Activated CD4-positive, CD25-positive, alpha-beta regulatory T cell treated with anti-CD3 and anti-CD28 coated beads, Interleukin-2, amount 50 U/mL, for 72 hours (primary cell): ENCODE results near the gene DCLRE1C.
"Not testable (repeated sequence)": the region's sequence is repeated elsewhere in the genome, so short reads cannot be mapped to it uniquely, and the experiment has no call there.

Source experiments
- DNase-seq: peaks from one replicate; pipeline ENCODE4 v3.0.0; 2021

Gene DCLRE1C

GRCh38 chr10:14954001-14954770 is at the start of gene DCLRE1C:
Gene DCLRE1C, minus strand, starts transcription at chr10:14954096. Its CDS starts 86 bp downstream, at chr10:14954010.
- peak; percentile 88 for DNase-seq

GRCh38 chr10:14995964-14996565 is 42.2 kb upstream of the DCLRE1C start:
- DNase-seq: no peak

- DNase-seq: not testable (repeated sequence)
Observed at GRCh38 chr10:14993500-14994455, 39.9 kb upstream of the DCLRE1C start.

GRCh38 chr10:14992336-14992735 is 38.4 kb upstream of the DCLRE1C start:
- DNase-seq: not testable (repeated sequence)

GRCh38 chr10:14991035-14991749 is 37.3 kb upstream of the DCLRE1C start:
- DNase-seq: peak; percentile 42

- not testable (repeated sequence) for DNase-seq
Observed at GRCh38 chr10:14989552-14989951, 35.7 kb upstream of the DCLRE1C start.

- no peak for DNase-seq
Observed at GRCh38 chr10:14982744-14983143, 28.8 kb upstream of the DCLRE1C start.

GRCh38 chr10:14975672-14976273 is 21.9 kb upstream of the DCLRE1C start:
- no peak for DNase-seq

GRCh38 chr10:14974153-14974998 is 20.5 kb upstream of the DCLRE1C start:
- not testable (repeated sequence) for DNase-seq

GRCh38 chr10:14971867-14972448 is 18.1 kb upstream of the DCLRE1C start:
- peak; percentile 45 for DNase-seq

GRCh38 chr10:14967897-14968296 is 14.0 kb upstream of the DCLRE1C start:
- DNase-seq: no peak

GRCh38 chr10:14959221-14960057 is 5.5 kb upstream of the DCLRE1C start, which contains the start of gene MEIG1:
Gene MEIG1, plus strand, starts transcription at chr10:14959388. Its CDS starts 7,081 bp downstream, at chr10:14966469.
- peak; percentile 96 for DNase-seq

GRCh38 chr10:14958872-14959220 is 5.0 kb upstream of the DCLRE1C start:
- DNase-seq: no peak

- DNase-seq: no peak
Observed at GRCh38 chr10:14954934-14955333, 1.0 kb upstream of the DCLRE1C start.

- no peak for DNase-seq
Observed at GRCh38 chr10:14953424-14954000, 384 bp downstream of the DCLRE1C start.

- DNase-seq: no peak
Observed at GRCh38 chr10:14952851-14953423, 959 bp downstream of the DCLRE1C start.

- no peak for DNase-seq
Observed at GRCh38 chr10:14949291-14949690, 4.6 kb downstream of the DCLRE1C start.

GRCh38 chr10:14947268-14947667 is 6.6 kb downstream of the DCLRE1C start:
- DNase-seq: no peak

- no peak for DNase-seq
Observed at GRCh38 chr10:14945108-14945507, 8.8 kb downstream of the DCLRE1C start.
